Mesenteric fat pad (tissue), 1 donor: ENCODE measurements around the gene CD44. TPM values are rescaled to one million over a fixed set of nuclear protein-coding genes. Genes with fewer than 3 reads are reported as not detected.

Experiments used
- DNase-seq: peaks from one replicate; pipeline ENCODE4 v3.0.0-alpha.2; 2020; ENCODE audit warnings: low spot score
- total RNA-seq: library from RNA; stranded (reverse); fragmentation: NEBNext Ultra II Directional; extraction: Animal tissue kit (Norgen Biotek cat#: 25700); gene quantifications from one replicate; pipeline ENCODE4 v1.2.1, GENCODE V29; 2021
- donor health status: DM: yes; HTN: yes; CAD: no.

The CD44 gene
- total RNA-seq, 1 donor from 2014 or later, result 280 TPM

GRCh38 chr11:35250621-35251020 is 111.7 kb downstream of the CD44 start:
- DNase-seq, result no peak

GRCh38 chr11:35253237-35253636 is 114.3 kb downstream of the CD44 start:
- DNase-seq, result no peak

- DNase-seq, result no peak
These were observed 116.5 kb downstream of the CD44 start for GRCh38 chr11:35255514-35255913.

GRCh38 chr11:35256296-35256695 is 117.3 kb downstream of the CD44 start:
- DNase-seq, result no peak

GRCh38 chr11:35257281-35257680 is 118.3 kb downstream of the CD44 start:
- DNase-seq, result no peak

GRCh38 chr11:35259529-35259928 is 120.6 kb downstream of the CD44 start:
- DNase-seq, result no peak

GRCh38 chr11:35260342-35260985 is 121.5 kb downstream of the CD44 start:
- DNase-seq, result no peak

GRCh38 chr11:35261197-35261596 is 122.2 kb downstream of the CD44 start:
- no peak for DNase-seq

- DNase-seq, result no peak
These were observed 123.1 kb downstream of the CD44 start for GRCh38 chr11:35262056-35262455.

- no peak for DNase-seq
These were observed 123.8 kb downstream of the CD44 start for GRCh38 chr11:35262735-35263134.

GRCh38 chr11:35265755-35266454 is 126.9 kb downstream of the CD44 start:
- DNase-seq, result no peak

- no peak for DNase-seq
These were observed 128.5 kb downstream of the CD44 start for GRCh38 chr11:35267504-35267903.

GRCh38 chr11:35270342-35270741 is 131.4 kb downstream of the CD44 start:
- no peak for DNase-seq

- DNase-seq, result no peak
These were observed 132.1 kb downstream of the CD44 start for GRCh38 chr11:35271031-35271430.

- DNase-seq, result no peak
These were observed 133.5 kb downstream of the CD44 start for GRCh38 chr11:35272391-35272902.

- no peak for DNase-seq
These were observed 136.2 kb downstream of the CD44 start for GRCh38 chr11:35274909-35275785.

GRCh38 chr11:35275786-35276170 is 136.8 kb downstream of the CD44 start:
- DNase-seq, result no peak

GRCh38 chr11:35276396-35277145 is 137.6 kb downstream of the CD44 start:
- DNase-seq, result no peak

- no peak for DNase-seq
These were observed 138.9 kb downstream of the CD44 start for GRCh38 chr11:35277827-35278226.

- DNase-seq, result no peak
These were observed 141.8 kb downstream of the CD44 start for GRCh38 chr11:35280727-35281126.

GRCh38 chr11:35281169-35281688 is 142.3 kb downstream of the CD44 start:
- no peak for DNase-seq
